IPS-15b (cell line): ENCODE data around the gene RNF10.
A peak's percentile ranks its signal among the peaks of the same experiment; 100 is the strongest.
"Not testable (repeated sequence)": the region's sequence is repeated elsewhere in the genome, so short reads cannot be mapped to it uniquely, and the experiment has no call there.

Experiments
- H3K27me3 ChIP-seq: one replicate; pipeline ENCODE4 v1.6.1; 2013; ENCODE audit warnings: low read length; ENCODE audit not compliant: control insufficient read depth, insufficient read depth
- H3K36me3 ChIP-seq: one replicate; pipeline ENCODE4 v1.6.1; 2013; ENCODE audit warnings: low read length; ENCODE audit not compliant: control insufficient read depth, insufficient read depth
- H3K4me1 ChIP-seq: one replicate; pipeline ENCODE4 v1.6.1; 2013; ENCODE audit warnings: mild to moderate bottlenecking, low read length; ENCODE audit not compliant: control insufficient read depth, insufficient read depth
- H3K4me3 ChIP-seq: one replicate; pipeline ENCODE4 v1.5.1; 2013; ENCODE audit warnings: low read depth, low read length
- H3K9ac ChIP-seq: one replicate; pipeline ENCODE4 v1.6.1; 2013; ENCODE audit warnings: low read depth, mild to moderate bottlenecking, low read length
- H3K9me3 ChIP-seq: one replicate; pipeline ENCODE4 v1.6.1; 2013; ENCODE audit warnings: mild to moderate bottlenecking, low read length; ENCODE audit not compliant: control insufficient read depth, insufficient read depth

The RNF10 gene

GRCh38 chr12:120534203-120534702, at the start of gene RNF10:
RNF10 (plus strand) TSS chr12:120534356; CDS start chr12:120534812, 456 bp downstream.
- H3K4me1 ChIP-seq, result peaks cover 13% of the 10 kb centered on the region
- no peaks in the 10 kb centered on the region for H3K27me3 ChIP-seq

DNA sequence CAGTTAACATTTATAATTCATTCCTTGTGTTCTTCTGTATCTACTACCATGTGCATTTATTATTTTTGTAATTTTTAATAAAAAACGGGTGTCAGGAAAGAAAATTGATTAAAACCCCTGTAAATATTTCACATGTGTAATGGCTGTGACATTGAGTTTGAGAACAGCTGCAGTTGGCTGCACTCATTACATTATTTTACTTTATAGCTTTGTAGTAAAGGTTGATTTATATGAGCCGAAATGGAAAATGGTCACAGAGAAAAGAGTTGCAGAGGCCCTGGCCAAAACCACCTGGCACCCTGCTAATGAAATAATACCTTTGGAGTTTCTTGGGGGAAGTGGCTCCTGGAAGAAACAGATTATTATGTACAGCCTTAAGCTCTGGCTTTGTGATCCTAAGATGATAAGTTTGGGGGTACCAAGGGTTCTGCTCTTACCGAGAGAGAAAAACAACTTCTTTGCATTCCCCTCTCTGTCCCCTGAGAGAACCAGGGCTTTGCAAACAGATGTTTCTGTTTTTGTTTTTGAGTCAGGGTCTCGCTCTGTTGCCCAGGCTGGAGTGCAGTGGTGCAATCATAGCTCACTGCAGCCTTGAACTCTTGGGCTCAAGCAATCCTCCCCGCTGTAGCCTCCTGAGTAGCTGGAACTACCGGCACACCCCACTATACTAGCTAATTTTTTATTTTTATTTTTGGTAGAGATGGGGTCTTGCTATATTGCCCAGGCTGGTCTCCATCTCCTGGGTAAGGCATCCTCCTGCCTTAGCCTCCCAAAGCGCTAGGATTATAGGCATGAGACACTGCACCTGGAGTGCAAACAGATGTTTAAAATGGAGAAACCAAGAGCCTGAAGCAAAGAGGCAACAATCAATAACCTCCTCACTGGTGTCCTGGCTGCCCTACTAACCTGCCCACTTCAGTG, 47.9 kb upstream of the RNF10 start:
- Histone ChIP-seq H3K4me1 (no peaks in the 10 kb centered on the region), H3K27me3 (no peaks in the 10 kb centered on the region), H3K9me3 (no peaks in the 10 kb centered on the region), H3K9ac (no peak overlapping the region), H3K4me3 (no peak overlapping the region), H3K36me3 (no peaks in the 10 kb centered on the region)

More at GRCh38 chr12:120534203-120534702, at the start of gene RNF10:
- Histone ChIP-seq H3K9me3 (no peaks in the 10 kb centered on the region), H3K36me3 (no peaks in the 10 kb centered on the region), H3K9ac (peak within 1 kb of the TSS; percentile 82), H3K4me3 (peak within 1 kb of the TSS; percentile 95)

DNA sequence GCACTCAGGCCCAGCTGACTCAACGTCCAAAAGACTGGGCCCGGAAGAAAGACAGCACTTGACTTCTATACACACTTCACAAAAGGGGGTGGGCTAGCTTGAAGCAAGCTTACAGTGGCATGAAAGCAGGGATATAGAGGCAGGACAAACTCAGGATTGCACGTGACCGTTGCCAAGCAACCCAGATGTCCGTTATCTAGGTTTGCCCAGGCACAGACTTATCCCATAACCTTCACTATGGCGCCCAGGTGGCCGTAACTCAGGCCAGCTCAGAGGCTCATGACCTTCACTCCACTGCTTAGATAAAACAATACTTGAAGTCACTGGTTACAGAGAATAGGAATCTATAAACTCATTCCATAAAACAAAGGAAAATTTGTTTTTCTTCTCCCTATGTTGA, 46.6 kb upstream of the RNF10 start:
- not testable (repeated sequence) for H3K36me3 ChIP-seq, H3K9ac ChIP-seq, H3K4me3 ChIP-seq, H3K27me3 ChIP-seq, H3K9me3 ChIP-seq, H3K4me1 ChIP-seq

GRCh38 chr12:120488057-120488640, 46.0 kb upstream of the RNF10 start:
- Histone ChIP-seq H3K27me3 (no peaks in the 10 kb centered on the region), H3K4me1 (no peaks in the 10 kb centered on the region), H3K4me3 (no peak overlapping the region), H3K36me3 (peaks cover 3% of the 10 kb centered on the region), H3K9me3 (no peaks in the 10 kb centered on the region), H3K9ac (no peak overlapping the region)

DNA sequence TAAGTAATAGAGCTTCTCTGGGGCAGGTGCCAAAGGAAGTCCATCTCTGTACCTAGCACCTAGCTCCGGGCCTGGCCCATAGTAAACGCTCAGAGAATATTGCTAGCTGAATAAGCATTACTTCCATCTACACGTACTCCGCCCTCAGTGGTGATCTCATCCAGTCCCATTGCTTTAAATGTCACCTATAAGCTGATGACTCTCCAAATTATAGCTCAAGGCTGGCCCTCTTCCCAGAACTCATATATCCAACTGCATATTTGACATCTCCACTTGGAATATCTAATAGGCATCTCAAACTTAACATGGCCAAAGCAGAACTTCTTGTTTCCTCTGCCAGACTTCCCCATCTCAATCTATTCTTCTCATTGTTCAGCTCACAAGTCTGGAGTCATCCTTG, 45.1 kb upstream of the RNF10 start:
- Histone ChIP-seq H3K4me1 (no peaks in the 10 kb centered on the region), H3K36me3 (peaks cover 3% of the 10 kb centered on the region), H3K27me3 (no peaks in the 10 kb centered on the region), H3K9ac (no peak overlapping the region), H3K4me3 (no peak overlapping the region), H3K9me3 (no peaks in the 10 kb centered on the region)

DNA sequence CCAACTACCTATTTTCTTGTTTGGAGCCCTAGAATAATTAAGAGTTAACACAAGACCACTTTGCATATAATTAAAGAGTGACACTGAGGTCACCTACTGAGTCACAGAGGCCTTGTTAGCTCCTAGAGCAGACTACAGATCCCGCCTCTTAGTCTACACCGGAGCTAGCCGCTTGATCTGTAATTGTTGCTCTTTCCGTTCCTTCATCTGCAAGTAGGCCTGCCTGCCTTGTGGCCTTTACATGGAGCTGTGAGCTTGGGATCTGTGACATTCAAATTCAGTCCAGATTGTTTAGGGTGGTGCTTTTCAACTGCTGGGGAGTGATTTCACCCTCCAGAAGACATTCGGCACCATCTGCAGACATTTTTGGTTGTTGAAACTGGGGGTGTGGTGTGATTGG, 43.8 kb upstream of the RNF10 start:
- no peak overlapping the region for H3K4me3 ChIP-seq
- no peak overlapping the region for H3K9ac ChIP-seq
- H3K27me3 ChIP-seq, result no peaks in the 10 kb centered on the region
- H3K4me1 ChIP-seq, result peaks cover 5% of the 10 kb centered on the region
- peaks cover 3% of the 10 kb centered on the region for H3K36me3 ChIP-seq
- no peaks in the 10 kb centered on the region for H3K9me3 ChIP-seq

DNA sequence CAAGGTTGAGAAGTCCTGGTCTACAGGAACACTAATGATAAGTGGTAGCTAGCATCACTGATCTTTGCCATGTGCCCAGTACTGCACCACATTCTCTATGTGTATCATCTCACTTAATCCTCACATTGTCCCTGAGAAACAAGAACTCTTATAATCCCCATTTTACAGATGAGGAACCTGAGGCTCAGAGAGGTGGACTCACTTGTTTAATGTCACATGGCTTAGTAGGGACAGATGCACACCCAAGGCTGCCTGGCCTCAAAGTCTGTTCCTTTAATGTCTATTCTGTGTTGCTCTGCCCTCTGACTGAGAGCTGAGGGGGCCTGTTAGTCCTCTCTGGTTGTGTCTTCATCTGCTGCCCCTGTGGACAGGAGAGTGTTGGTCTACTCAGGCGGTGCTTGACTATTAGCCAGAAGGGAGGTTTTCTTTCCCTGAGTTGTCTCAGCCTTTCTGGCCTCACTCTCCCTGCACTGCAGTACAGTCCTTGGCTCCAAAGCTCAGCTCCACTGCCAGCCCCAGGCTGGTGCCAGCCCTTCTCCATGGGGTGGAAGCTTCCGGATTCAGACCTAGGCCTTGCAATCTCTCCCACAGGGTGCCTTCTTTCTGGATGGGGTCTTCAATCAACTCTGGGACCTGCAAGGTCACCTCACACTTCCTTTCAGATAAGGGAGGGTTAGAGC, 43.2 kb upstream of the RNF10 start:
- no peak overlapping the region for H3K9ac ChIP-seq

DNA sequence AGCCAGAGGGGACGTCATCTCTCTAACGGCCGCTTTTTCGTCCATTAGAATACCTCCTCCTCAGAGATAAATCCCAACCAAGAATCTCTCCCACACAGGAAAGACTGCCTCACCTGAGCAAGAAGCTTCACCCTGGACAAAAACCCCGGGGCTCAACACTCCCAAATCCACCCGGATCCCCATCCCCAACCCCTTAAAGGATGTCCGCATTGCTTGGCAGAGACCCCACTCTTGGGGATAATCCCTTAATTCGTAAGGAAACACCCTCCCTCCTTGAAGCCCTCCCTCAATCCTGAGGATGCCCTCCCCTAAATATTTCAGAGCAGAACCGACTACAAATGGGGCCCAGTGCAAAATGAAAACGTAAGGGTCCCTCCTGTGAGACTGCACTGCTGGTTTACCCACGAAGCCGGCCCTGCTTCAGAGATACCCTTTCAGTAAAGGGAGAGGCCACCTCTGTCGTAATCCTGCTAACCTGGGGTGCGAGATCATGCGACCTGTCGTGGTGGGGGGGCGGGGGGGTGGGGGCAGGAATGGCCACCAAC, 38.9 kb upstream of the RNF10 start:
- H3K27me3 ChIP-seq, result no peaks in the 10 kb centered on the region
- H3K4me1 ChIP-seq, result peaks cover 10% of the 10 kb centered on the region
- H3K9ac ChIP-seq, result peak overlapping the region; percentile 65
- peaks cover 9% of the 10 kb centered on the region for H3K36me3 ChIP-seq
- peak overlapping the region; percentile 91 for H3K4me3 ChIP-seq
- no peaks in the 10 kb centered on the region for H3K9me3 ChIP-seq

More for the DNA sequence above, 43.2 kb upstream of the RNF10 start:
- Histone ChIP-seq H3K4me3 (no peak overlapping the region), H3K36me3 (peaks cover 3% of the 10 kb centered on the region), H3K4me1 (peaks cover 5% of the 10 kb centered on the region), H3K9me3 (no peaks in the 10 kb centered on the region), H3K27me3 (no peaks in the 10 kb centered on the region)

GRCh38 chr12:120495731-120496412, 38.3 kb upstream of the RNF10 start, which contains the start of gene DYNLL1:
DYNLL1 (plus strand) TSS chr12:120496113; CDS start chr12:120496422, 309 bp downstream.
- H3K9ac ChIP-seq, result peak within 1 kb of the TSS; percentile 68
- H3K36me3 ChIP-seq, result peaks cover 9% of the 10 kb centered on the region
- H3K4me3 ChIP-seq, result peak within 1 kb of the TSS; percentile 91
- H3K4me1 ChIP-seq, result peaks cover 10% of the 10 kb centered on the region
- H3K27me3 ChIP-seq, result no peaks in the 10 kb centered on the region
- no peaks in the 10 kb centered on the region for H3K9me3 ChIP-seq

DNA sequence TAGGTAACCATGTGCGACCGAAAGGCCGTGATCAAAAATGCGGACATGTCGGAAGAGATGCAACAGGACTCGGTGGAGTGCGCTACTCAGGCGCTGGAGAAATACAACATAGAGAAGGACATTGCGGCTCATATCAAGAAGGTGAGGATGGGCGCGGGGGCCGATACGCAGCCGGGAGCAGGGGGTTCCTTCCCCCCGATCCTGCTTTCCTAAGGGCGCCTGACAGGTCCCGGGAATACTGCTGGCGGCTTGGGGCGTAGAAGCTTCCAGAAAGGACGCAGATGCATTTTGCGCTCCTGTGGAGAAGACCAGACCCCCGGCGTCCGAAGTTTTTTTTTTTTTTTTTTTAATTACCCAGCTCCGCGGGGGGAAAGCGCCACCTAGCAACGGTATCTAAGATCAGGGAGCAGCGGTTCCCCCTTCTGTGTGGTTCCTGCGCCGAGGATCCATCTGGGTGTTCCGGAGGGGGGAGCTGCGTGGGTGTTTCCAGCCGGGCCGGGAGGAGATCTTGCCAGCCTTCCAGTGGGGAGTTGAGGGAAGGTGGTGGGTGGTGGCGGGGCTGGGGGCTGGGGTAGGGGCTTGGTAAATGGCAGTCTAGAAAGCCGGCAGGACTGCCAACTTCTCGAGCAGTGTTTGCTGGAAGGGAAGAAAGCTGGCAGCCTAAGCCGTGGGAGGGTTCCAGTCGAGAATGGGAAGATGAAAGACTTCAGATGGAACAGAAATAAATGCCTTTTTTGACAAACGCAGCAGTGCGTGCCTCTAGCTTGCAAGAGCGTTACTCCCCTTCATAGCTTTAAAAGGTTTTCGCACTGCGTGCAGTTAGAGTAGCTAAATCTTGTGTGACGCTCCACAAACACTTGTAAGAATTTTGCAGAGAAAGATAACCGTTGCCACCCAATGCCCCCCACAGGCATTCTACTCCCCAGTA, 37.5 kb upstream of the RNF10 start:
- Histone ChIP-seq H3K27me3 (no peaks in the 10 kb centered on the region), H3K9me3 (no peaks in the 10 kb centered on the region), H3K4me3 (peak overlapping the region; percentile 81), H3K9ac (peak overlapping the region; percentile 68), H3K36me3 (peaks cover 6% of the 10 kb centered on the region), H3K4me1 (peaks cover 10% of the 10 kb centered on the region)
